ENCODE results near the gene HLCS.

DNA sequence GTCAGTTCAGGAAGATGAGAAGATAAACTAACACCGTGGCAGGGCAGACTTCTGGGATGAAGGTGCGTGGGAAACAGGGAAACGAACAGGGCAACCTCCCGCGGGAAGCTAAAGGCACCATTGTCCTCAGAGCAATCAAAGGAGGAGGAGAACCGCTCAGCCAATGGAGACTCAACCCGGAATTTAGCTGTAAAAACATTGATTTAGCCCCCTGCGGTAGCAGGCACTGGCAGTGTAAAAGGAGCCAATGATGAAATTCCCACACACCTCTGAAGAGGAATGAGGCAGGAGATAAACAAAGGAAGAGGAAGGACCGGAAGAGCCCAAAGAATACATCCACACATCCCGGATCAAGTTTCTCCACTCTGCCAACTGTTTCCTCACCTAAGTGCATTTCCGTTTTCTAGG is 19.5 kb downstream of the HLCS start:
- TF ChIP-seq POLR2A (IDR thresholded peaks at IDR 0.05) (no peak), POLR2AphosphoS5 (IDR thresholded peaks at IDR 0.05) (no peak)
- TF ChIP-seq, protein P1, sequence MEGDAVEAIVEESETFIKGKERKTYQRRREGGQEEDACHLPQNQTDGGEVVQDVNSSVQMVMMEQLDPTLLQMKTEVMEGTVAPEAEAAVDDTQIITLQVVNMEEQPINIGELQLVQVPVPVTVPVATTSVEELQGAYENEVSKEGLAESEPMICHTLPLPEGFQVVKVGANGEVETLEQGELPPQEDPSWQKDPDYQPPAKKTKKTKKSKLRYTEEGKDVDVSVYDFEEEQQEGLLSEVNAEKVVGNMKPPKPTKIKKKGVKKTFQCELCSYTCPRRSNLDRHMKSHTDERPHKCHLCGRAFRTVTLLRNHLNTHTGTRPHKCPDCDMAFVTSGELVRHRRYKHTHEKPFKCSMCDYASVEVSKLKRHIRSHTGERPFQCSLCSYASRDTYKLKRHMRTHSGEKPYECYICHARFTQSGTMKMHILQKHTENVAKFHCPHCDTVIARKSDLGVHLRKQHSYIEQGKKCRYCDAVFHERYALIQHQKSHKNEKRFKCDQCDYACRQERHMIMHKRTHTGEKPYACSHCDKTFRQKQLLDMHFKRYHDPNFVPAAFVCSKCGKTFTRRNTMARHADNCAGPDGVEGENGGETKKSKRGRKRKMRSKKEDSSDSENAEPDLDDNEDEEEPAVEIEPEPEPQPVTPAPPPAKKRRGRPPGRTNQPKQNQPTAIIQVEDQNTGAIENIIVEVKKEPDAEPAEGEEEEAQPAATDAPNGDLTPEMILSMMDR (IDR thresholded peaks at IDR 0.05) = no peak

Data from sigmoid colon (tissue), 4 donors.